GM23338 (cell line): ENCODE measurements around the gene NOTO. TPM values are rescaled to one million over a fixed set of nuclear protein-coding genes. Genes with fewer than 3 reads are reported as not detected.

Source experiments
- ATAC-seq: fragments of 200-7000 bp; cut with Tn5 transposase; 3 replicates; pipeline ENCODE4 v1.9.1; 2020
- DNase-seq: peaks from one replicate; pipeline ENCODE4 v3.0.0-alpha.2; 2015; ENCODE audit warnings: low spot score
- H2AFZ ChIP-seq: fragments of 200-600 bp; sonication (generic); 2 replicates; pipeline ENCODE4 v1.8.0; 2016; ENCODE audit warnings: antibody characterized with exemption, mild to moderate bottlenecking, moderate library complexity
- H3F3A ChIP-seq: fragments of 200-600 bp; sonication (generic); replicated peaks from 2 replicates; pipeline ENCODE4 v1.8.0; 2017; ENCODE audit warnings: antibody characterized with exemption, mixed run types, low read depth
- H3K27ac ChIP-seq: fragments of 200-600 bp; sonication (generic); 2 replicates; pipeline ENCODE4 v1.6.1; 2016; ENCODE audit warnings: low read depth
- H3K27me3 ChIP-seq: fragments of 200-600 bp; sonication (generic); 2 replicates; pipeline ENCODE4 v1.8.0; 2016; ENCODE audit warnings: mild to moderate bottlenecking, mixed run types, moderate library complexity; ENCODE audit not compliant: insufficient read depth
- H3K36me3 ChIP-seq: fragments of 200-600 bp; sonication (generic); 2 replicates; pipeline ENCODE4 v1.8.0; 2016; ENCODE audit warnings: mild to moderate bottlenecking; ENCODE audit not compliant: insufficient read depth
- H3K4me1 ChIP-seq: fragments of 200-600 bp; sonication (generic); 2 replicates; pipeline ENCODE4 v1.8.0; 2016; ENCODE audit warnings: mild to moderate bottlenecking, moderate library complexity; ENCODE audit not compliant: insufficient read depth
- H3K4me2 ChIP-seq: fragments of 200-600 bp; sonication (generic); 2 replicates; pipeline ENCODE4 v1.7.1; 2017; ENCODE audit warnings: mixed run types
- H3K4me3 ChIP-seq: fragments of 200-600 bp; sonication (generic); 2 replicates; pipeline ENCODE4 v1.6.1; 2016; ENCODE audit warnings: mixed run types
- H3K79me2 ChIP-seq: fragments of 200-600 bp; sonication (generic); replicated peaks from 2 replicates; pipeline ENCODE4 v1.8.0; 2017; ENCODE audit warnings: mild to moderate bottlenecking; ENCODE audit not compliant: insufficient read depth
- H3K9me2 ChIP-seq: fragments of 200-600 bp; sonication (generic); 2 replicates; pipeline ENCODE4 v1.8.0; 2017; ENCODE audit not compliant: insufficient read depth
- H4K20me1 ChIP-seq: fragments of 200-600 bp; sonication (generic); replicated peaks from 2 replicates; pipeline ENCODE4 v1.8.0; 2017; ENCODE audit warnings: mild to moderate bottlenecking; ENCODE audit not compliant: insufficient read depth
- H3K27ac Mint-ChIP-seq: 2 replicates; pipeline ENCODE4 v1.8.0; 2020; ENCODE audit warnings: inconsistent platforms, mild to moderate bottlenecking, moderate library complexity, mixed read lengths
- H3K27me3 Mint-ChIP-seq: 3 replicates; pipeline ENCODE4 v1.8.0; 2022; ENCODE audit warnings: low read depth, mild to moderate bottlenecking, moderate library complexity, mixed read lengths, inconsistent platforms; ENCODE audit not compliant: insufficient read depth, poor library complexity
- H3K36me3 Mint-ChIP-seq: 3 replicates; pipeline ENCODE4 v1.8.0; 2021; ENCODE audit warnings: low read depth, mild to moderate bottlenecking, inconsistent platforms, moderate library complexity, mixed read lengths
- H3K4me1 Mint-ChIP-seq: 3 replicates; pipeline ENCODE4 v1.8.0; 2020; ENCODE audit warnings: mild to moderate bottlenecking, inconsistent platforms, mixed read lengths
- H3K4me3 Mint-ChIP-seq: 3 replicates; pipeline ENCODE4 v1.8.0; 2021; ENCODE audit warnings: moderate library complexity, mild to moderate bottlenecking, inconsistent platforms, mixed read lengths
- H3K9me3 Mint-ChIP-seq: 3 replicates; pipeline ENCODE4 v1.8.0; 2020; ENCODE audit warnings: moderate library complexity, mild to moderate bottlenecking, inconsistent platforms, mixed read lengths
- CREB1 ChIP-seq: fragments of 250-450 bp; sonication (Bioruptor Pico); IDR thresholded peaks from 2 replicates; pipeline ENCODE4 v1.5.0; 2020; ENCODE audit warnings: low read depth, mild to moderate bottlenecking, moderate library complexity
- CTCF ChIP-seq, 2 experiments: fragments of 200-600 bp in 1 of 2; sonication (generic) in 1 of 2; conservative IDR thresholded peaks; 2 replicates each; pipeline versions ENCODE4 v1.5.1 to v1.6.1; 2016 to 2017; ENCODE audit warnings: antibody characterized with exemption in 2 of 2, low read depth in 2 of 2, mild to moderate bottlenecking in 2 of 2, moderate library complexity in 1 of 2
- EZH2 ChIP-seq: fragments of 200-600 bp; sonication (generic); IDR thresholded peaks from one replicate; pipeline ENCODE4 v1.8.0; 2017; ENCODE audit warnings: antibody characterized with exemption, mild to moderate bottlenecking, low read depth; ENCODE audit not compliant: unreplicated experiment
- EZH2phosphoT487 ChIP-seq: fragments of 200-600 bp; sonication (generic); IDR thresholded peaks from one replicate; pipeline ENCODE4 v1.8.1; 2018; ENCODE audit warnings: antibody characterized with exemption; ENCODE audit not compliant: unreplicated experiment
- JUNB ChIP-seq: IDR thresholded peaks from one replicate; pipeline ENCODE4 v1.6.1; 2016; ENCODE audit warnings: antibody characterized with exemption; ENCODE audit not compliant: unreplicated experiment
- NANOG ChIP-seq: IDR thresholded peaks from 2 replicates; pipeline ENCODE4 v1.6.1; 2016; ENCODE audit warnings: antibody characterized with exemption, borderline replicate concordance
- POLR2AphosphoS5 ChIP-seq: IDR thresholded peaks from 2 replicates; pipeline ENCODE4 v1.6.1; 2016; ENCODE audit warnings: antibody characterized with exemption, low read depth
- STAT1 ChIP-seq: IDR thresholded peaks from one replicate; pipeline ENCODE4 v1.6.1; 2016; ENCODE audit warnings: antibody characterized with exemption; ENCODE audit not compliant: unreplicated experiment
- ZNF114 ChIP-seq: fragments of 250-450 bp; sonication (Bioruptor Pico); IDR thresholded peaks from 2 replicates; pipeline ENCODE4 v1.5.0; 2020; ENCODE audit warnings: mild to moderate bottlenecking, moderate library complexity
- ZNF331 ChIP-seq: fragments of 250-450 bp; sonication (Bioruptor Pico); IDR thresholded peaks from 2 replicates; pipeline ENCODE4 v1.5.0; 2020; ENCODE audit warnings: low read depth, mild to moderate bottlenecking, moderate library complexity
- ZNF462 ChIP-seq: fragments of 250-450 bp; sonication (Bioruptor Pico); IDR thresholded peaks from 2 replicates; pipeline ENCODE4 v1.5.0; 2020; ENCODE audit warnings: mild to moderate bottlenecking, moderate library complexity
- polyA plus RNA-seq: library from polyadenylated mRNA; unstranded; fragments of >200 nt; fragmentation: Nextera tagmentation; extraction: Ambion mirVana; gene quantifications from 2 replicates; pipeline ENCODE4 v1.2.1, GENCODE V29; 2016
- total RNA-seq: library from RNA; depleted of rRNA; stranded (reverse); fragments of >200 nt; shearing (Covaris generic); gene quantifications from 2 replicates; pipeline ENCODE4 v1.2.3, GENCODE V29; 2014

Gene NOTO
- total and polyA plus RNA-seq, 2 experiments from 2014 or later, result 0.06 to 0.73 TPM

GRCh38 chr2:73210019-73210418 is 7.6 kb downstream of the NOTO start (continued):
- TF ChIP-seq ZNF462 (CRISPR knock-in tag) (no peak), NANOG (no peak), STAT1 (no peak), EZH2 (no peak), EZH2phosphoT487 (no peak), POLR2AphosphoS5 (no peak)

GRCh38 chr2:73210696-73211095 is 8.3 kb downstream of the NOTO start:
- no peak overlapping the region for H3K27ac ChIP-seq
- peaks cover 13% of the 10 kb centered on the region for H3K79me2 ChIP-seq
- no peak for DNase-seq
- H3K4me3 Mint-ChIP-seq, result no peak overlapping the region
- H3F3A ChIP-seq, result no peaks in the 10 kb centered on the region
- H3K36me3 ChIP-seq, result no peaks in the 10 kb centered on the region
- no peaks in the 10 kb centered on the region for H4K20me1 ChIP-seq
- H3K27ac Mint-ChIP-seq, result no peak overlapping the region
- H3K9me2 ChIP-seq, result no peaks in the 10 kb centered on the region
- H3K27me3 ChIP-seq, result peaks cover 10% of the 10 kb centered on the region; the same call in 1 of the 2 replicates
- no peak overlapping the region for H2AFZ ChIP-seq
- no peaks in the 10 kb centered on the region for H3K36me3 Mint-ChIP-seq
- no peak overlapping the region for H3K4me3 ChIP-seq
- no peak overlapping the region for H3K4me2 ChIP-seq
- peaks cover 23% of the 10 kb centered on the region for H3K4me1 Mint-ChIP-seq
- peaks cover 8% of the 10 kb centered on the region for H3K27me3 Mint-ChIP-seq
- no peaks in the 10 kb centered on the region for H3K9me3 Mint-ChIP-seq
- no peak for ATAC-seq
- H3K4me1 ChIP-seq, result peaks cover 11% of the 10 kb centered on the region; the same call in 1 of the 2 replicates
- no peak for TF ChIP-seq CTCF (conservative IDR thresholded peaks at IDR 0.05; ENCODE audit: low read depth in 2 of 2)
- TF ChIP-seq EZH2, result no peak
- no peak for TF ChIP-seq STAT1
- TF ChIP-seq JUNB, result no peak
- no peak for TF ChIP-seq POLR2AphosphoS5
- TF ChIP-seq ZNF114 (CRISPR knock-in tag), result no peak
- no peak for TF ChIP-seq EZH2phosphoT487
- TF ChIP-seq ZNF331 (CRISPR knock-in tag), result no peak
- TF ChIP-seq NANOG, result no peak
- no peak for TF ChIP-seq CREB1
